CD14-positive monocyte (primary cell): ENCODE data around the gene MOV10. TPM values are rescaled to one million over a fixed set of nuclear protein-coding genes. Genes with fewer than 3 reads are reported as not detected.

Experiments
- DNase-seq, 3 donors: peaks; one replicate each; pipeline ENCODE4 v3.0.0-alpha.2; 2011 to 2022
- H2AFZ ChIP-seq: 2 replicates; pipeline ENCODE4 v1.6.0; 2012; ENCODE audit warnings: mild to moderate bottlenecking, low read depth, low read length, inconsistent platforms; ENCODE audit not compliant: insufficient read depth, poor library complexity, severe bottlenecking
- H3K27ac ChIP-seq, 2 donors: 1 replicate in 1 of 2; 2 replicates in 1 of 2; pipeline ENCODE4 v1.5.1; 2012 to 2013; ENCODE audit warnings: low read length in 2 of 2, control low read depth in 1 of 2, inconsistent platforms in 1 of 2, low read depth in 1 of 2, mild to moderate bottlenecking in 1 of 2
- H3K27me3 ChIP-seq, 2 donors: one replicate each; pipeline versions ENCODE4 v1.6.0 to v1.6.1; 2011 to 2013; ENCODE audit warnings: low read length in 2 of 2; ENCODE audit not compliant: control insufficient read depth in 2 of 2, insufficient read depth in 2 of 2
- H3K36me3 ChIP-seq, 2 donors: replicated peaks in 1 of 2; 1 replicate in 1 of 2; 2 replicates in 1 of 2; pipeline versions ENCODE4 v1.5.1 to v1.6.1; 2012 to 2013; ENCODE audit warnings: low read length in 2 of 2, control low read depth in 1 of 2, inconsistent platforms in 1 of 2, mild to moderate bottlenecking in 1 of 2; ENCODE audit not compliant: insufficient read depth in 2 of 2, control insufficient read depth in 1 of 2
- H3K4me1 ChIP-seq, 2 donors: 1 replicate in 1 of 2; 2 replicates in 1 of 2; pipeline versions ENCODE4 v1.5.1 to v1.6.1; 2012 to 2013; ENCODE audit warnings: low read length in 2 of 2, control low read depth in 1 of 2, inconsistent platforms in 1 of 2, mild to moderate bottlenecking in 1 of 2, moderate library complexity in 1 of 2; ENCODE audit not compliant: insufficient read depth in 2 of 2, control insufficient read depth in 1 of 2
- H3K4me2 ChIP-seq: replicated peaks from 2 replicates; pipeline ENCODE3; 2012; ENCODE audit warnings: low read length, moderate library complexity, mild to moderate bottlenecking; ENCODE audit not compliant: poor library complexity, severe bottlenecking; ENCODE audit errors: extremely low read depth
- H3K4me3 ChIP-seq, 3 experiments: fragments of 200-600 bp in 1 of 3; sonication (generic) in 1 of 3; replicated peaks in 1 of 3; 1 replicate in 2 of 3; 2 replicates in 1 of 3; pipeline ENCODE4 v1.5.1; 2011 to 2013; ENCODE audit warnings: low read length in 3 of 3, mild to moderate bottlenecking in 3 of 3, control low read depth in 2 of 3, low read depth in 2 of 3, inconsistent platforms in 1 of 3, moderate library complexity in 1 of 3
- H3K79me2 ChIP-seq: 2 replicates; pipeline ENCODE4 v1.6.0; 2012; ENCODE audit warnings: mild to moderate bottlenecking, control low read depth, inconsistent platforms, low read length, moderate library complexity; ENCODE audit not compliant: insufficient read depth
- H3K9ac ChIP-seq: 2 replicates; pipeline ENCODE4 v1.6.0; 2017; ENCODE audit warnings: low read length, mild to moderate bottlenecking; ENCODE audit not compliant: insufficient read depth, poor library complexity, severe bottlenecking
- H3K9me3 ChIP-seq, 2 donors: replicated peaks in 1 of 2; 1 replicate in 1 of 2; 2 replicates in 1 of 2; pipeline versions ENCODE4 v1.5.1 to v1.6.1; 2012 to 2013; ENCODE audit warnings: low read length in 2 of 2, control low read depth in 1 of 2; ENCODE audit not compliant: control insufficient read depth in 1 of 2, insufficient read depth in 1 of 2
- H4K20me1 ChIP-seq: 2 replicates; pipeline ENCODE4 v1.6.0; 2012; ENCODE audit warnings: mild to moderate bottlenecking, low read length, control low read depth, moderate library complexity; ENCODE audit not compliant: insufficient read depth
- H3K27ac Mint-ChIP-seq, 7 donors: one replicate each; pipeline ENCODE4 v1.8.0; 2020; ENCODE audit warnings: mild to moderate bottlenecking in 7 of 7, mixed read lengths in 7 of 7, moderate library complexity in 6 of 7, inconsistent platforms in 2 of 7
- H3K27me3 Mint-ChIP-seq, 3 donors: one replicate each; pipeline ENCODE4 v1.8.0; 2021 to 2022; ENCODE audit warnings: low read depth in 3 of 3, mild to moderate bottlenecking in 3 of 3, mixed read lengths in 3 of 3, moderate library complexity in 3 of 3, inconsistent platforms in 1 of 3
- H3K36me3 Mint-ChIP-seq, 2 donors: one replicate each; pipeline ENCODE4 v1.8.0; 2020; ENCODE audit warnings: mixed read lengths in 2 of 2, inconsistent platforms in 1 of 2, mild to moderate bottlenecking in 1 of 2
- H3K4me1 Mint-ChIP-seq: one replicate; pipeline ENCODE4 v1.8.0; 2020; ENCODE audit warnings: mild to moderate bottlenecking, mixed read lengths
- H3K4me3 Mint-ChIP-seq, 2 donors: one replicate each; pipeline ENCODE4 v1.8.0; 2020; ENCODE audit warnings: mild to moderate bottlenecking in 2 of 2, mixed read lengths in 2 of 2, moderate library complexity in 1 of 2
- H3K9me3 Mint-ChIP-seq, 7 donors: one replicate each; pipeline ENCODE4 v1.8.0; 2020 to 2022; ENCODE audit warnings: mixed read lengths in 7 of 7, mild to moderate bottlenecking in 6 of 7, moderate library complexity in 6 of 7, inconsistent platforms in 2 of 7
- WGBS: methylation state at CpG from one replicate; pipeline ENCODE4 v1.1.5; 2013; ENCODE audit warnings: missing lambda C conversion rate; ENCODE audit not compliant: insufficient coverage; 5-methylcytosine and 5-hydroxymethylcytosine counted together
- intact Hi-C, 2 donors: fragments of 100-400 bp; cut with micrococcal nuclease; formaldehyde crosslinking; loops; one replicate each; pipeline versions ENCODE4 v1.15.0 to v1.15.1; 2023
- polyA plus RNA-seq, 3 donors: library from polyadenylated mRNA; depleted of rRNA in 1 of 3; unstranded in 2 of 3; stranded (reverse) in 1 of 3; fragments of 300-500 nt in 2 of 3; fragments of >200 nt in 1 of 3; fragmentation: Illumina TruSeq in 2 of 3; gene quantifications; 1 replicate in 2 of 3; 2 replicates in 1 of 3; pipeline ENCODE4 v1.2.3, GENCODE V29; 2012 to 2021
- TF ChIP-seq, protein P1 (sequence below): fragments of 200-600 bp; IDR thresholded peaks from one replicate; pipeline ENCODE4 v1.8.0; 2022; ENCODE audit warnings: antibody characterized with exemption, mild to moderate bottlenecking

Gene MOV10
- polyA plus RNA-seq, 3 donors = 12.0 to 61.2 (median 13.6) TPM

- no peak overlapping the region for H3K9ac ChIP-seq
- no peak overlapping the region for H3K4me2 ChIP-seq
- intact Hi-C loops = no loop called here
- H3K9me3 Mint-ChIP-seq = no peaks in the 10 kb centered on the region
- WGBS = 100% methylated on average over 1 of the region's 1 CpG
- no peaks in the 10 kb centered on the region for H3K36me3 Mint-ChIP-seq
- no peaks in the 10 kb centered on the region for H3K36me3 ChIP-seq
- H3K4me1 Mint-ChIP-seq = peaks cover 10% of the 10 kb centered on the region
- H3K27ac Mint-ChIP-seq = no peak overlapping the region
- H3K27me3 ChIP-seq = no peaks in the 10 kb centered on the region
- no peak overlapping the region for H3K4me3 ChIP-seq
- H3K4me3 Mint-ChIP-seq = no peak overlapping the region
- H4K20me1 ChIP-seq = no peaks in the 10 kb centered on the region
- peaks cover 3 to 7% (median 5%) of the 10 kb centered on the region in 3 donors for H3K27me3 Mint-ChIP-seq
- no peaks in the 10 kb centered on the region for H3K79me2 ChIP-seq
- no peak overlapping the region for H3K27ac ChIP-seq
- DNase-seq = no peak
- TF ChIP-seq, protein P1, sequence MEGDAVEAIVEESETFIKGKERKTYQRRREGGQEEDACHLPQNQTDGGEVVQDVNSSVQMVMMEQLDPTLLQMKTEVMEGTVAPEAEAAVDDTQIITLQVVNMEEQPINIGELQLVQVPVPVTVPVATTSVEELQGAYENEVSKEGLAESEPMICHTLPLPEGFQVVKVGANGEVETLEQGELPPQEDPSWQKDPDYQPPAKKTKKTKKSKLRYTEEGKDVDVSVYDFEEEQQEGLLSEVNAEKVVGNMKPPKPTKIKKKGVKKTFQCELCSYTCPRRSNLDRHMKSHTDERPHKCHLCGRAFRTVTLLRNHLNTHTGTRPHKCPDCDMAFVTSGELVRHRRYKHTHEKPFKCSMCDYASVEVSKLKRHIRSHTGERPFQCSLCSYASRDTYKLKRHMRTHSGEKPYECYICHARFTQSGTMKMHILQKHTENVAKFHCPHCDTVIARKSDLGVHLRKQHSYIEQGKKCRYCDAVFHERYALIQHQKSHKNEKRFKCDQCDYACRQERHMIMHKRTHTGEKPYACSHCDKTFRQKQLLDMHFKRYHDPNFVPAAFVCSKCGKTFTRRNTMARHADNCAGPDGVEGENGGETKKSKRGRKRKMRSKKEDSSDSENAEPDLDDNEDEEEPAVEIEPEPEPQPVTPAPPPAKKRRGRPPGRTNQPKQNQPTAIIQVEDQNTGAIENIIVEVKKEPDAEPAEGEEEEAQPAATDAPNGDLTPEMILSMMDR = no peak
- no peaks in the 10 kb centered on the region for H3K9me3 ChIP-seq
- H3K4me1 ChIP-seq = no peaks in the 10 kb centered on the region
- no peak overlapping the region for H2AFZ ChIP-seq
Measured at GRCh38 chr1:112729909-112730308, 55.5 kb downstream of the MOV10 start.

DNA sequence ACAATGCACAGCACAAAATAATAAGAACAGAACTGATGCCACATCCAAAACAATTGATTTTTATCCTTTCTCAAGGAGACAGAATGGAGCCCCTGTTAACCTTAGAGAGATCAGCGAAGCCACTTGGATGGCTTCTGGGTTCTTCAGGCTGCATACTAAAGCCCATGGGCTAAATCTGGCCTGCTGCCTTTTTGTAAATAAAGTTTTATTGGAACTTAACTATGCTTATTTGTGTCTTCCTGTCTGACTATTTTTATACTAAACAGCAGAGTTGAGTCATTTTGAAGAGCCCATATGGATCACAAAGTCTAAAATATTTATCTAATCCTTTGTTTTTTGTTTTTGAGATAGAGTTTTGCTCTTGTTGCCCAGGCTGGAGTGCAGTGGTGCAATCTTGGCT lies 57.0 kb downstream of the MOV10 start:
- no peak overlapping the region for H3K4me2 ChIP-seq
- H4K20me1 ChIP-seq = no peaks in the 10 kb centered on the region
- H3K36me3 ChIP-seq = no peaks in the 10 kb centered on the region
- TF ChIP-seq, protein P1 = no peak
- no peak overlapping the region for H2AFZ ChIP-seq
- H3K27ac Mint-ChIP-seq = no peak overlapping the region
- peaks cover 10% of the 10 kb centered on the region for H3K4me1 Mint-ChIP-seq
- no peaks in the 10 kb centered on the region for H3K4me1 ChIP-seq
- no peak overlapping the region for H3K27ac ChIP-seq
- H3K9me3 ChIP-seq = no peaks in the 10 kb centered on the region
- WGBS = no CpG with 5 or more reads among the region's 1 CpG
- H3K27me3 ChIP-seq = no peaks in the 10 kb centered on the region
- H3K79me2 ChIP-seq = no peaks in the 10 kb centered on the region
- H3K9ac ChIP-seq = no peak overlapping the region
- no peaks in the 10 kb centered on the region for H3K36me3 Mint-ChIP-seq
- intact Hi-C loops = no loop called here
- no peak overlapping the region for H3K4me3 Mint-ChIP-seq
- DNase-seq = no peak
- no peaks in the 10 kb centered on the region for H3K9me3 Mint-ChIP-seq
- peaks cover 3 to 10% (median 7%) of the 10 kb centered on the region in 3 donors for H3K27me3 Mint-ChIP-seq
- no peak overlapping the region for H3K4me3 ChIP-seq
